HG03064 (cell line): ENCODE results near the gene RHAG.
"Not testable (repeated sequence)": the region's sequence is repeated elsewhere in the genome, so short reads cannot be mapped to it uniquely, and the experiment has no call there.

Experiments
- ATAC-seq: cut with Tn5 transposase; IDR thresholded peaks from one replicate; pipeline ENCODE4 v1.9.1; 2021; ENCODE audit warnings: low read depth; ENCODE audit not compliant: unreplicated experiment

RHAG gene

DNA sequence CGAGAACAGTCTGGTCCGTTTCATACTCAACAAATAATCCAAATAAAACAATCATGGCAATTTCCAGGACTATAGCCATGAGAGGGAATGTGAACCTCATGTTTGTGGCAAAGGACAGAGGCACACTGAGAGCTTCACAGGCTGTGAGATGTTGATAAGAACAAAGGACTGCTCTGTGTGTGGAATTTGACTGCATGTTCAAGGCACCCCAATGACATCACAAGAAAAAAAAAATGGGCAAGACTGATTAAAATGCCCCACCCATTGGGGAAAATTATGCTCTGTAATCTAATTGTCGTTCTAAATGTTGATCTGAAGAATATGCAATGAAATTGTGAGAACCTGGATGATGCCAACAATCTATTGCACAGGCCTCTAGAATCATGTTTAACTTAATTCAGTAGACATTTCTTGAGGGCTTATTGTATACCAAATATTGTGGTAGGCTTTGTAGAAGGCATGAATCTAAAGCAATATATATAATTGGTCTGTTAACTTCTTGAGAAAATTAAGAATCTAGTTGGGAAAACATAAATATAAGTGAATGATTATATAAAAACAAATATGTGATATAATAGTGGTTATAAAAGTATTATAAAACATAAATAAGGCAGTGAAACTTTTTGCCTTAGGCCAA is at the start of gene RHAG:
Gene RHAG (minus strand): TSS at position 127 of the 637 bp plus-strand sequence. CDS start 27 bp downstream, at position 100.
- no peak for ATAC-seq

DNA sequence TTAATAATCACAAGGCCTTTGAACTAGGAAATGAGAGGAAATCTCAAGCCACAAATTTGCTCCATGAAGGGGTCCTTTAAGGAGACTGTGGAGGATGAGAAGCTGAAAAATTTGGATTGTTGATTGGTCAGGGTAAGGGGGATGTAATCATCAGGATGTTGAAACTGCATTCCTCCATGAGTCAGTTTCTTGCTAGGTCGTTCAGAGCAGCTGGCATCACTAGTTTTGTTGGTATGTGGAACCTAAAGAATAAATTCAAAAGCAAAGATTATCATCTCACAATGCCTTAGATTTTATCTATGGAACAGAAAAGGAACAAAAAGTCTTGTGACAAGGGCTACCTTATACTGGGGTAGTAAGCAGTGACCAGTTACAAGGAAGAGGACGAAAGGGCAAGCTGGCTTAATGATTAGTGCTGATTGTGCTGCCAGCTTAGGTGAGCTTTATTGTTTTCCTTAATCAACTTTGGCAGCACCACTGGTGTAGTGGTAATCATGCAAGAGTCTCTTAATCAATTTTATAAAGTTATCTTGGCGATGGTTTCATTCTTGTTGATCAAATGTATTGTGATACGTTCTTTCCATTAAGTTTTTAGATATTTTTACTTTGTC is 40.1 kb upstream of the RHAG start:
- ATAC-seq: no peak

DNA sequence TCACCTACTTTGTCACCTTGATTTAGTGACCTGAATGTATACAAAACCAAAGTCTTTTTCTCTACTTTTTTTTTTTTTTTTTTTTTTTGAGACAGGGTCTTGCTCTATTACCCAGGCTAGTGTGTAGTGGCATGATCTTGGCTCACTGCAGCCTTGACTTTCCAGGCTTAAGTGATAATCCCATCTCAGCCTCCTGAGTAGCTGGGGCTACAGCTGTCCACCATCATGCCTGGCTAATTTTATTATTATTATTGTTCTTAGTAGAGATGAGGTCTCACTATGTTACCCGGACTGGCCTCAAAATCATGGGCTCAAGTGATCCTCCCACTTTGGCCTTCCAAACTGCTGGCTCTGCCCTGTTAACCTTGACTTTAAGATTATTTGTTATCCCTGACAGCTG is 39.2 kb upstream of the RHAG start:
- ATAC-seq: no peak

DNA sequence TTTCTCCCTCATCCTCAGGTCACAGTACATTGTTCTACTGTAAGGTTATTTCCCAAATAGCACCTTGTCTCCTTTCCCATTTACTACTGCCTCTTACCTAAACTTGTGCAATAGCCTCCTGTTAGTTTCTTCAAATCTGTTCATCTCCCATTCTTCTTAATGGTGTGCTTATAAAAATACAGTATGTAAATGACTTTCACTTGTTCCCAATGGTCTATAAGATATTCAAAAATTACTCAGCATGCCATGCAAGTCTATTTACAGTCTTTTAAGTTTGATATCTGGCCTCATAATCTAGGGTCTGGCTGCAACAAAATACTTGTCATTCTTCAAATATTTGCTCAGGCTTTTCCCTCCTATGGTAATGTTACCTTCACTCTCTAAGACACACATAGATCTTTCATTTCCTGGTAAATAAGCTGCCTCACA is 31.5 kb upstream of the RHAG start:
- no peak for ATAC-seq

DNA sequence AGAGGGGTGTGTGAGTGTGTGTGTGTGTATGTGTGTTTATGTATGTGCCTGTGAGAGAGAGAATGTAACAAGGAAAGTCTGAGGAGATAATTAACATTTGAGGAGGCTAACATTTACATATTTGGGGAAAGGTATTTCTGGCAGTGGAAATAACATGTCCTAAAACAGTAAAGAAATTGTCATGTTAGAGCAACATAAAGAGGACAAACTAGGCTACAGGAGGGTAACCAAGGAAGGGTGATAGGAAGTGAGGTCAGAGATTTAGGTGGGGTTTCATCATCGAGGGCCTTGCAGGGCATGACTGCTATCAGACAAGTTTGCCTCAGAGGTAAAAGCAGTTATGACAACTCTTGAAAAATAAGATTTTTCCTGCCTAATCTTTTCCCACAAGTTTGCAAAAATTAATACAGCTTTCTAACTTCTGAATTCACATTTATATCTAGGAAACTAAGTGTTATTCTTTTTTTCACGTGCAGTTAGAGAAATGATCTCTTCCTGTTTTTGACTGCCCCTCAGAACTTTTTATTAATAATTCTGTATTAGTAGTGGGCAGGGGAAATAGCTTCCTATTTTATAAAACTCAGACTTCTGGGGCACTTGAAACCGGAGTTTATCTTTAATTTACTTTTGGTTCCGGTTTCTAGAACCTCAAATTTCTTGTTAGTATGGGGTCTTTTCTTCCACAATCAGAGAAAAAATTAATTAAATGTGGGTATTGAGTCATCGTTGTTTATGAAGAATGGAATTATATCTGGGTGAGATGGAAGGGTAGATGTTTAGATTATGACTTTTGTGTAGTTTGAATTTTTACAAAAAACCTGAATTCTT is 30.5 kb upstream of the RHAG start:
- no peak for ATAC-seq

DNA sequence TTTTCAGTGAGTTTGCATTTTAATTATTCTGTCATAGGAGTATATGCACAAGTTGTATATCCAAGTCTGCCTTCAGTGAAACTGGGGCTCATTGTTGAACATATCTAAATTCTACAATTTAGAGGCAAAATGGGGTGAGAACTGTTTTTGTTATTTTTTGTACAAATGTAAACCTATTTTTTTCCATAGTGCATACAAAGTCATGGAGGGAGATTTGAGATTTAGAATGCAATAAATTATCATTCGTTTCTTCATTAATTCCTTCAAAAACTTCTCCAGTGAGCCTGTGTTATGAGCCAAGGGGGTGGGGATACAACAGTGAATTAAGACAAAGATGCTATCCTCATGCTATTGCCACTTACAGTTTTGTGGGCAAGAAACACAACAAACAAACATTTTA is 29.8 kb upstream of the RHAG start:
- no peak for ATAC-seq

DNA sequence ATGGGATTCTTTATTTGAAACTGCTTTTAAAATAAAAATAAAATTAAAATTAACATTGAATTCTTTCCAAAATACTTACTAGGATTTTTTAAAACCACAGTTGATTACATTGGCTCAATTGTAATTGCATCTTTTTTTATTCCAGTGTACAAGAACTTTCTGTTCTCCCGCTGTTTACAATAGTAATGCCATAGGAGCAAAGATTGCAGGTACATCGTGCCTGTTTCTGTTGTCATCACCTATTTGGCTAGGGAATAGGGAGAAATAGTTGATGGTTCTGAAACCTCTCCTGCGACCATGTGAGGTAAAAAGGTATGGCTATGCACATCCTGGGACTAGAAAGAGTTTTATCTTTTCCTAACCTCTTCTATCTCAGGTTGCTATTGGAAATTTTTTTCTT is 28.2 kb upstream of the RHAG start:
- no peak for ATAC-seq

DNA sequence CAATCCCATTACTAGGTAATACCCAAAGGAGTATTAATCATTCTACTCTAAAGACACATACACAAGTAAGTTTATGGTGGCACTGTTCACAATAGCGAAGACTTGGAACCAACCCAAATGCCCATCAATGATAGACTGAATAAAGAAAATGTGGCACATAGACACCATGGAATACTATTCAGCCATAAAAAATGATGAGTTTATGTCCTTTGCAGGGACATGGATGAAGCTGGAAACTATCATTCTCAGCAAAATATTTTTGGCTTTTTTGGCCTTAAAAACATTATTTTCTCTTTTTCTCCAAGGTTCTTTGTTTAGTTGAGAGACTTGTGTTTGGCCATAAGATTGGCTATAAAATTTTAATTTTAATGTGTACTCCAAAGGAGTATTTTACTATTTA is 27.4 kb upstream of the RHAG start:
- not testable (repeated sequence) for ATAC-seq

DNA sequence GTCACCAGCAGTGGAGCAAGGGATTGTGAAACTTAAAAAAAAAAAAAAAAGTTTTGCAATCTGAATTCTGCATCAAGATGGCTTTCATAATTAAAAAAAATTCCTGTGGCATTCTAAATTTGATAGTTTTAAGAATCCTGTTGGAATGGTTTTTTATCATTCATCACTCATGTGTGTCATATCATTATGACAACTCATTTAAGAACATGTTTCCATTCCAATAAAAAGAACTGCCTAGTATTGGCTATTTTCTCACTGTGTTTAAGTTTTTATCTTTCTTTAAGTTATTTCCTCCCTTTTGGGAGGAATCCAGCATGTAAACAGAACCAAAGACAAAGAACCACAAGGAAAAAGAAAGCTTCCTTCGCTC is 26.2 kb upstream of the RHAG start:
- ATAC-seq: no peak

DNA sequence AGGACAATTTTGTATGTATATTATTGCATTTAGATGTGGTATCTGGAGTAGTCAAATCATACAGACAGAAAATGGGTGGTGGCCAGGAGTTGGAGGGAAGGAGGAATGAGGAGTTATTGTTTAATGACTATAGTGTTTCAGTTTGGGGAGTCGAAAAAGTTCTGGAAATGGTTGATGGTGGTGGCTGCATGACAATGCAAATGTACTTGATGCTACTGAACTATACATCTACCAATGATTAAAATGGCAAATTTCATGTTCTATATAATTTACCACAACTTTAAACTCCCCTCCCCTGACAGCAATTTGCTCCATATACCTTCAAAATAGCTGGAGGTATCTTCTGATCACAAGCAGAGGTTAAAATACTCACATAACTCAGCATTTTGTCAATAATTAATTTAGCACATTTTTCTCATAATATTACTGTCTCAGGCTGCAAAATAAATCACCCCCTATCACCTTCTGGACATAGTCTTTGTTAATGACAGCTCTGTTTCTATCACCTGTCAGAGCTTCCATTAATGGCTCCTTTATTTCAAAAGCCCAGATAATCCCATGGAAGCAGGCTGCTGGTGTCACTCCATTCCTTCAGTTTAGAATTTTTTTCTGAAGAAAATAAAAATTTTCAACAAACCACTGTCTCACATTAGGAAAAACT is 25.7 kb upstream of the RHAG start:
- no peak for ATAC-seq

DNA sequence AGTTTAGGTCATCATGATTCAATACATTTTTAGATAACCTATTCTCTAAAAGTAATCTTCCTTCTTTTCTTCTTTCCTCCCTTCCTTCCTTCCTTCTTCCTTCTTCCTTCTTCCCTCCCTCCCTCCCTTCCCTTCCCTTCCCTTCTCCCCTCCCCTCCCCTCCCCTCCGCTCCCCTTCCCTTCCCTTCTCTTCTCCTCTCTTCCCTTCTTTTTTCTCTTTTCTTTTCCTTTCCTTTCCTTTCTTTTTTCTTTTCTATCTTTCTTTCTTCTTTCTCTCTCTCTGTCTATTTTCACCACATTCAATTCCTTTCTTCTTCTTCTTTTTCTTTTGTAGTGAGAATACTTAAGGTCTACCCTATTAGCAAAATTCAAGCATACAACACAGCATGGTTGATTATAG is 17.3 kb upstream of the RHAG start:
- no peak for ATAC-seq

DNA sequence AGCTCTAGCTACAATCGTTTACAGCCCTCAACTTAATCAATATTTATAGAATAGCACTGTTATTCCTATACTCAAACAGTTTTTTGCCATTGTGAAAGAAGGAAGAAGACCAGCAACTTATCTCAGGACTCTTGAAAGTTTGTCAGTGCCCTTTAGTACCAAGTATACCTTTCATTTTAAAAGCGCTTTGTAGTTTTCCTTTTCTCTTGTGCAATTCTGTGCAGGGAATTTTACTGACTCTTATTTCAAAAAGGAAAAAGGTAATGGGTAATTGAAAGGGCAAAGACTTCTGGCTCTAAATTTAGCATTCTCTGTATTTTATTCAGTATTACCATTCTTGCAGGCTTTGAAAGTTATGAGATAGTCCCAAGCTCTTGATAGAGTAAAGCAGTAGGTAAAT is 16.8 kb upstream of the RHAG start:
- ATAC-seq: no peak

DNA sequence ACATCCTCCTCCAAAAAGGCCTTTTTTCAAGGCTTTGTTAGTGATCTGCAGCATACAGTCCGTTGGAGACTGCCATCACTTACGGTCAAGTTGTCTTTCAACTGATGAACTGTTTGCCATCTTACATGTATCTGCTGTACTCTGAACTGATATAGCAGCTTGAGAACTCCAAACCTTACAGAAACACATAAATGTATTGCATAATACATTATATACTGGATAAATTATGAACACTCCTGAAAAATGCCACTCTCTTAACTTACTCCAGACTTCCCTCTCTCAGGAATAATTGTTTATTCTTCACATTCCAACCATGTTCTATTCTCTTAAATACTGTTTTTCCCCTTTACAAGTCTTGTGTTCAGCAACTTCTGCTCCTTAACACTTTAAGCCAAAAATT is 14.6 kb upstream of the RHAG start:
- no peak for ATAC-seq

DNA sequence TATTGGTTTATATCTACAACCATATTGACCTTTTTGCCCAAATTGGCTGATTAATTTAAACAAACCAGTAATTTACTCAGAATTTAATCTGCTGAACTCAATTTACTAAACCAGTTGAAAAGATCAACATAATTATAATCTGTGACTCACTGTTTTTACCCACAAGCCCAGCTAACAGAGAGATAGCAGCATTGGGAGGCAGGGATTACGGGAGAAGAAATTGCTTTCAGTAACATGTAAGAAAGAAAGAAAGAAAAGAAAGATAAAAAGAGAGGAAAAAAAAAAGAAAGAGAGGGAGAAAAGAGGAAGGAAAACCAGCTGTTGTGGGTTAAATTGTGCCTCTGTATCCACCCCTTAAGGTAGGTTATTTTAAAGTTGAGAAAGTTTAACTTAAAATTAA is 13.3 kb upstream of the RHAG start:
- no peak for ATAC-seq

DNA sequence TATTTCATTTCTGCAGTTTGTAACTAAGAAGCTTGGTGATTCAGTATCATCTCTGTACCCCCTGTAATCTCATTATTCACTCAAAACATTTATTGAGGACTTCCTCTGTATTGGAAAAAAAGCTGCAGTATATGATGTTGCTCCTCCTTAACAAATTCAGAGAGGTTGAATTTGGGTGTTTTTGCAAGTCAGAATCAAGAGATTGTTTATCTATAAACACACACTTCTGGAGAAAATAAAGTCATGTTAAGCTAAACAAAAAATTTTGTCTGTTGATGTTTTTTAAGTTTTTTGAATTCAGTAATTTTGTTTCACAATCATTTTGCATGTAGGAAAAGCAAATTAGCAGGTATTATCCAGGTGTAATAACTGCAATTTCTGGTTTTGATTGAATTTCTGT is 11.4 kb upstream of the RHAG start:
- no peak for ATAC-seq

DNA sequence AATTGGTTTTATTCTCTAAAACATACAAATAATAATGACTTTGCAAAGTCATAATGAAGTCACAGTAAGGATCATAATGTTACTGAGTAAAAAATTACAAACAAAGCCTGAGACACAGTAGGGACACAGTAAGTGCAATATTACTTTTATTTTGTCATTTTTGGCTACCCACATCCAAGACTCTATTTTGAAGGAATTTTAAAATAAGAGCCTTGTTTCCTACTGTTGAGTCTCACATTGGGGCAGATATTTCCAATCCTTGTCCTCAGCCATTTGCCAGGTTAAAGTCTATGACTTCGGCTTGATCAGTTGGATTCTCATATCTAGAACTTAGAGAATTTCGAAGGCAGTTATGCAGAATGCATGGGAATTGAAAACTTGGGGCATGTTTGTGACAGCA is 10.8 kb upstream of the RHAG start:
- ATAC-seq: no peak

DNA sequence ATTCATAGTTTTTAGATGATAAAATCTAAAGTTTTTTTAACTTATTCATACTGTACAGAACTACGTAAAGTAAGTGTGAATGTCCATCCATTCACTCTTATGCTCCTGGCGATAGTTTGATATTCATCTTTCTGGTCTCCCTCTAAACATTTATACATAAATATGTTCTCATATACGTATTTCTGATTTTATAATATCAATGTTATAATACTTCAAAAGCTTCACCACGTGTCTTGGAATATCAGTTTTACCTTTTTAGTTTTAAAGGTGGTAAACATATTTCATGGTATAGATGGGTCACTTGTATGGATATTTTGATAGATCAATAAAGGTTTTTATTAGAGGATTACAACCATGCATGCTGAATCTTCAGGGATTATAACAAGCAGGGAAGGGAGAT is 10.3 kb upstream of the RHAG start:
- no peak for ATAC-seq

DNA sequence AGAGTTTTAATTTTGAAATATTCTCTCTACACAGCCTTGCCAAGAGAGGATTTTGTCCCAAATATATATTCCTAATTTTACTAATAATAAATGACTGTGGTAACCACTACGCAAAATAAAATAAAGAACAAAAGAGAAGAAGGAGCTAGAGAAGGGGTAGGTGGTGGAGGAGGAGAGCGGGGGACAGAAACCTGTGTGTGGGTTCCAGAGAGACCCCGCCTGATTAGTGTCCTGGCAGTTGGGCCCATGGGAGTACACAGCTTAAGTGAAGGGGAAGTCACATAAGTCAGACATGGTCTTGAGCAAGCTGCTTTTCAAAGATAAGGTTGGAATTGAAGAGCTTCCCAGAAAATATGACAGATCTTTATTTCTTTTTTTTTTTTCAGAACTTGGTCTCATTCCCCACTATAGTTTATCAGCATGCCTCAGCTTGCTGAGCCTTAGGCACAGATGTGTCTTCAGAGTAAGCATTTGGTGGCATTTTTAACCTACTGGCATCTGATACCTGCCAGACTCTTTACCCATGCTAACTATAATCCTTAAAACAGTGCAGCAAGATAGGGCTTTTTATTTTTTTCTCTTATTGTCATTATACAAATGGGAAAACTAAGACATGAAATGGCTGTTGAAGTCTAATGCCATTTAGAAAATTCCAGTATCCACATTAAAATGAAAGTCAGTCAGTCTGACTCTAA is 9.6 kb upstream of the RHAG start:
- no peak for ATAC-seq

DNA sequence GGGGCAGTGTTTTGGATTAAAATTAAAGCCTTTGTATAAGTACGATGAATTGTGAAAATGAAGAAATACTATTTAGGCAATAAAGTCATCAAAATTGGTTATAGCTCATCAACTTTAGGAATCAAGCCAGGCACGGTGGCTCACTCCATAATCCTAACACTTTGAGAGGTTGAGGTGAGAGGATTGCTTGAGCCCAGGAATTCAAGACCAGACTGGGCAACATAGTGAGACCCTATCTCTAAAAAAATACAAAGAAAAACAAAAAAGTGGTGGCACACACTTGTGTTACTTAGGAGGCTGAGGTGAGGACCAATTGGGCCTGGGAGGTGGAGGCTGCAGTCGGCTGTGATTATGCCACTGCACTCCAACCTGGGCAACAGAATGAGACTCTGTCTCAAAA is 8.5 kb upstream of the RHAG start:
- ATAC-seq: no peak

DNA sequence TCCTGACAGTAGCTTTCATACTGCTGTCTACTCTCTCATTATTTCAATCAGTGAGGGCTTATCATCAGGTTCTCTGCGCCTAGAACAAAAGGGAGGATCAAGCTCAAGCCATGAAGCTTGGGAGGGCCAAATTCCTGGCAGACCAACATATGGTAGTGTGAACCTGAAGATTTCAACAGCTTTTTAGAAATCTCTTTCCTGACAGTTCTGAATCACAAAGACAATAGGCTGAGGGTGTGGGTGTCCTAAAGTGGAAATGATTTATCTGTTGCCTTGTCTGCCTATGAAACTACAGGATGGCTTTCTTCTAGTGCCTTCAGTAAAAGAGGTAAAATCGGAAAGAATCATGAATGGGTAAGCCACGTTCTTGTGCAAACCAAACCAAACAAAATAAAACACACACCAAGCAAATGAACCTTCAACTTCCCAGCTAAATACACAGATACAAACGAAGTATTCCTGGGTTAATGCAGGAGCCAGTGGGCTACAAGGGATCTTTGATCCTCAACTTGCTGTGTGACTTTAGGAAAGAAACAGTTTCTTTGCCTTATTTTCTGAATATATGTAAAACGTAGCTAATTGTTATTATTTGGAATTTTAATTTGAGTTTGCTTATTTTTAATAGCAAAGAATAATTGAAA is 2.7 kb upstream of the RHAG start:
- no peak for ATAC-seq
